ENCODE measurements around the gene ZSCAN21.

DNA sequence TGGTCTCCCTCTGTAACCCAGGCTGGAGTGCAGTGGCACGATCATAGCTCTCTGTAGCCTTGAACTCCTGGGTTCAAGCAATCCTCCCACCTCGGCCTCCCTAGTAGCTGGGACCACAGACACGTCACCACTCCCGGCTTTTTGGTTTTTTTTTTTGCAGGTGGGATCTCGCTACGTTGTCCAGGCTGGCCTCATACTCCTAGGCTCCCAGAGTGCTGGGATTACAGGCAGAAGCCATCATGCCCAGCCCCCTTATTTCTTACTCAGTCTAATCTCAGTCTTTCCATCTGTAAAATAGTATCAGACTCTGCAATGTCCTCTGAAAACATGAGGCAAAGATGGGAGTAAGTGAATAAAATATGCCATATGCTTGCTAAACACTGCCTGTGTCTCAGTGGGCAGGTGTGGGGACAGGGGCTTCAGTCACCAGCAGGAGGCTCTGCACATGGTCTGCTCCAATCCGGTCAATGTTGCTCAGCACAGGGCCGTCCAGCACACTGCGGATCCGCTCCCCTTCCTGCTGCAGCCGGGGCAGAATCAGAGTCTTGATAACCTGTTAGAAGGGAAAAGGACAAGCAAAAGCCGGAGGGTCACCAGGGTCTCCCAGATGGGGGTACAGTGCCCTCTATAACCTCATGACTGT lies 60.1 kb downstream of the ZSCAN21 start:
- TF ChIP-seq, protein P1, sequence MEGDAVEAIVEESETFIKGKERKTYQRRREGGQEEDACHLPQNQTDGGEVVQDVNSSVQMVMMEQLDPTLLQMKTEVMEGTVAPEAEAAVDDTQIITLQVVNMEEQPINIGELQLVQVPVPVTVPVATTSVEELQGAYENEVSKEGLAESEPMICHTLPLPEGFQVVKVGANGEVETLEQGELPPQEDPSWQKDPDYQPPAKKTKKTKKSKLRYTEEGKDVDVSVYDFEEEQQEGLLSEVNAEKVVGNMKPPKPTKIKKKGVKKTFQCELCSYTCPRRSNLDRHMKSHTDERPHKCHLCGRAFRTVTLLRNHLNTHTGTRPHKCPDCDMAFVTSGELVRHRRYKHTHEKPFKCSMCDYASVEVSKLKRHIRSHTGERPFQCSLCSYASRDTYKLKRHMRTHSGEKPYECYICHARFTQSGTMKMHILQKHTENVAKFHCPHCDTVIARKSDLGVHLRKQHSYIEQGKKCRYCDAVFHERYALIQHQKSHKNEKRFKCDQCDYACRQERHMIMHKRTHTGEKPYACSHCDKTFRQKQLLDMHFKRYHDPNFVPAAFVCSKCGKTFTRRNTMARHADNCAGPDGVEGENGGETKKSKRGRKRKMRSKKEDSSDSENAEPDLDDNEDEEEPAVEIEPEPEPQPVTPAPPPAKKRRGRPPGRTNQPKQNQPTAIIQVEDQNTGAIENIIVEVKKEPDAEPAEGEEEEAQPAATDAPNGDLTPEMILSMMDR (IDR thresholded peaks at IDR 0.05), result no peak
- TF ChIP-seq POLR2A (IDR thresholded peaks at IDR 0.05), result no peak
